IMR-90 (cell line): ENCODE data around the gene SLC8A1. TPM values are rescaled to one million over a fixed set of nuclear protein-coding genes. Genes with fewer than 3 reads are reported as not detected.

Source experiments
- ATAC-seq: fragments of 200-7000 bp; cut with Tn5 transposase; 2 replicates; pipeline ENCODE4 v1.9.1; 2020; ENCODE audit warnings: low read depth, mild to moderate bottlenecking, moderate library complexity
- BruUV-seq: library from RNA; stranded (reverse); fragments of 400-500 nt; replicated peaks from 2 replicates; lab custom pipeline; 2021; lab: Mats Ljungman, UMichigan
- CTCF ChIA-PET: fragments of 300-600 bp; formaldehyde crosslinking; extraction: SDS; loops from one replicate; lab custom pipeline; 2021; ENCODE audit warnings: antibody characterized with exemption; lab: Yijun Ruan, JAX
- POLR2A ChIA-PET: fragments of 300-600 bp; sonication (Branson Sonifier 250); formaldehyde crosslinking; loops from one replicate; lab custom pipeline; 2022; ENCODE audit warnings: antibody characterized with exemption; ENCODE audit not compliant: unreplicated experiment; lab: Charles Lee
- DNase-seq: peaks from one replicate; pipeline ENCODE4 v3.0.0; 2013
- H2AFZ ChIP-seq: replicated peaks from 2 replicates; pipeline ENCODE3; 2013; ENCODE audit warnings: low read length, mild to moderate bottlenecking; ENCODE audit not compliant: poor library complexity
- H2AK5ac ChIP-seq: 2 replicates; pipeline ENCODE4 v1.6.1; 2013; ENCODE audit warnings: low read depth, low read length, inconsistent platforms
- H2AK9ac ChIP-seq: replicated peaks from 2 replicates; pipeline ENCODE3; 2013; ENCODE audit warnings: mild to moderate bottlenecking, low read depth, low read length, moderate library complexity; ENCODE audit not compliant: poor library complexity
- H2BK120ac ChIP-seq: 2 replicates; pipeline ENCODE4 v1.6.1; 2013; ENCODE audit warnings: low read depth, low read length, inconsistent platforms
- H2BK15ac ChIP-seq: 3 replicates; pipeline ENCODE4 v1.6.1; 2013; ENCODE audit warnings: low read depth, low read length, inconsistent platforms
- H2BK20ac ChIP-seq: 2 replicates; pipeline ENCODE4 v1.6.1; 2013; ENCODE audit warnings: low read depth, mild to moderate bottlenecking, inconsistent platforms, low read length, moderate library complexity
- H2BK5ac ChIP-seq: 2 replicates; pipeline ENCODE4 v1.6.1; 2013; ENCODE audit warnings: mild to moderate bottlenecking, low read depth, low read length, inconsistent platforms; ENCODE audit not compliant: poor library complexity, severe bottlenecking
- H3K14ac ChIP-seq: replicated peaks from 2 replicates; pipeline ENCODE4 v1.6.1; 2013; ENCODE audit warnings: low read depth, low read length, inconsistent platforms
- H3K18ac ChIP-seq: 2 replicates; pipeline ENCODE4 v1.6.1; 2013; ENCODE audit warnings: low read depth, low read length, control low read depth
- H3K23ac ChIP-seq: 2 replicates; pipeline ENCODE4 v1.6.1; 2013; ENCODE audit warnings: low read depth, low read length, inconsistent platforms
- H3K27ac ChIP-seq: 2 replicates; pipeline ENCODE4 v1.5.1; 2013; ENCODE audit warnings: mild to moderate bottlenecking, control low read depth, low read length; ENCODE audit not compliant: insufficient read depth
- H3K27me3 ChIP-seq: 2 replicates; pipeline ENCODE4 v1.6.1; 2013; ENCODE audit warnings: low read length; ENCODE audit not compliant: control insufficient read depth, insufficient read depth
- H3K36me3 ChIP-seq: 2 replicates; pipeline ENCODE4 v1.6.1; 2013; ENCODE audit warnings: low read length, mixed read lengths; ENCODE audit not compliant: control insufficient read depth, insufficient read depth
- H3K4ac ChIP-seq: 2 replicates; pipeline ENCODE4 v1.6.1; 2013; ENCODE audit warnings: low read depth, low read length, inconsistent platforms
- H3K4me1 ChIP-seq: 2 replicates; pipeline ENCODE4 v1.6.1; 2013; ENCODE audit warnings: low read length, mixed read lengths; ENCODE audit not compliant: control insufficient read depth, insufficient read depth
- H3K4me2 ChIP-seq: 2 replicates; pipeline ENCODE4 v1.6.1; 2013; ENCODE audit warnings: low read depth, mild to moderate bottlenecking, control low read depth, low read length, moderate library complexity
- H3K4me3 ChIP-seq: 2 replicates; pipeline ENCODE4 v1.5.1; 2013; ENCODE audit warnings: low read depth, mild to moderate bottlenecking, control low read depth, low read length, moderate library complexity; ENCODE audit not compliant: insufficient read depth
- H3K56ac ChIP-seq: 2 replicates; pipeline ENCODE4 v1.6.1; 2013; ENCODE audit warnings: low read length, inconsistent platforms; ENCODE audit not compliant: insufficient read depth; ENCODE audit errors: extremely low read depth
- H3K79me1 ChIP-seq, 2 experiments: 2 replicates each; pipeline ENCODE4 v1.6.1; 2013; ENCODE audit warnings: low read length in 2 of 2, inconsistent platforms in 1 of 2, low read depth in 1 of 2
- H3K9ac ChIP-seq: 2 replicates; pipeline ENCODE4 v1.6.1; 2013; ENCODE audit warnings: low read depth, low read length, control low read depth
- H3K9me1 ChIP-seq: 2 replicates; pipeline ENCODE4 v1.6.1; 2013; ENCODE audit warnings: low read length, inconsistent platforms; ENCODE audit not compliant: insufficient read depth
- H3K9me3 ChIP-seq: 2 replicates; pipeline ENCODE4 v1.6.1; 2013; ENCODE audit warnings: low read length; ENCODE audit not compliant: control insufficient read depth, insufficient read depth
- H4K20me1 ChIP-seq: 2 replicates; pipeline ENCODE4 v1.6.1; 2013; ENCODE audit warnings: low read length, inconsistent platforms; ENCODE audit not compliant: insufficient read depth
- H4K5ac ChIP-seq: 2 replicates; pipeline ENCODE4 v1.6.1; 2013; ENCODE audit warnings: mild to moderate bottlenecking, low read depth, low read length, control low read depth
- H4K8ac ChIP-seq, 2 experiments: 2 replicates each; pipeline ENCODE4 v1.6.1; 2013; ENCODE audit warnings: low read depth in 2 of 2, low read length in 2 of 2, control low read depth in 1 of 2, inconsistent platforms in 1 of 2
- H4K91ac ChIP-seq: 2 replicates; pipeline ENCODE4 v1.6.1; 2013; ENCODE audit warnings: low read depth, low read length, inconsistent platforms; ENCODE audit not compliant: insufficient read depth
- BHLHE40 ChIP-seq: fragments of 150-350 bp; IDR thresholded peaks from 2 replicates; pipeline ENCODE4 v1.6.1; 2016; ENCODE audit warnings: mild to moderate bottlenecking, low read depth, low read length
- CEBPB ChIP-seq: IDR thresholded peaks from 2 replicates; pipeline ENCODE4 v1.6.1; 2012; ENCODE audit warnings: low read depth, low read length, improper control_type of control experiment
- CHD1 ChIP-seq: IDR thresholded peaks from 2 replicates; pipeline ENCODE4 v1.6.1; 2012; ENCODE audit warnings: low read depth, low read length, improper control_type of control experiment
- CTCF ChIP-seq: conservative IDR thresholded peaks from 2 replicates; pipeline ENCODE4 v1.5.1; 2012; ENCODE audit warnings: mild to moderate bottlenecking, low read depth, low read length, improper control_type of control experiment
- ELK1 ChIP-seq: fragments of 150-350 bp; IDR thresholded peaks from 2 replicates; pipeline ENCODE4 v1.6.1; 2016; ENCODE audit warnings: low read depth, mild to moderate bottlenecking, low read length, moderate library complexity, borderline replicate concordance
- FOS ChIP-seq: fragments of 150-350 bp; IDR thresholded peaks from 2 replicates; pipeline ENCODE4 v1.6.1; 2016; ENCODE audit warnings: low read depth, low read length
- MAFK ChIP-seq: IDR thresholded peaks from 2 replicates; pipeline ENCODE4 v1.6.1; 2012; ENCODE audit warnings: low read depth, low read length, improper control_type of control experiment
- MAZ ChIP-seq: IDR thresholded peaks from 2 replicates; pipeline ENCODE4 v1.6.1; 2012; ENCODE audit warnings: low read depth, mild to moderate bottlenecking, low read length, improper control_type of control experiment, moderate library complexity, borderline replicate concordance
- MXI1 ChIP-seq: IDR thresholded peaks from 2 replicates; pipeline ENCODE4 v1.6.1; 2012; ENCODE audit warnings: low read depth, mild to moderate bottlenecking, low read length, moderate library complexity, borderline replicate concordance
- NFE2L2 ChIP-seq: fragments of 150-350 bp; IDR thresholded peaks from 2 replicates; pipeline ENCODE4 v1.6.1; 2016; ENCODE audit warnings: low read depth, mild to moderate bottlenecking, low read length
- POLR2A ChIP-seq: IDR thresholded peaks from 2 replicates; pipeline ENCODE4 v1.6.1; 2012; ENCODE audit warnings: mild to moderate bottlenecking, low read depth, low read length
- RAD21 ChIP-seq: IDR thresholded peaks from 2 replicates; pipeline ENCODE4 v1.6.1; 2012; ENCODE audit warnings: low read length, improper control_type of control experiment
- RCOR1 ChIP-seq: IDR thresholded peaks from 2 replicates; pipeline ENCODE4 v1.6.1; 2012; ENCODE audit warnings: mild to moderate bottlenecking, low read length, improper control_type of control experiment; ENCODE audit not compliant: insufficient replicate concordance
- RFX5 ChIP-seq: IDR thresholded peaks from 2 replicates; pipeline ENCODE4 v1.8.0; 2012; ENCODE audit warnings: low read depth, mild to moderate bottlenecking, low read length, moderate library complexity
- SMC3 ChIP-seq: fragments of 150-350 bp; IDR thresholded peaks from 2 replicates; pipeline ENCODE4 v1.6.1; 2016; ENCODE audit warnings: low read depth, mild to moderate bottlenecking, antibody characterized with exemption, low read length, moderate library complexity
- USF2 ChIP-seq: fragments of 150-350 bp; IDR thresholded peaks from 2 replicates; pipeline ENCODE4 v1.6.1; 2017; ENCODE audit warnings: mild to moderate bottlenecking, antibody characterized with exemption, low read length, low read depth
- WGBS, 2 experiments: methylation state at CpG; one replicate each; pipeline versions ENCODE4 v1.1.5 to v1.1.7; 2013; ENCODE audit warnings: missing lambda C conversion rate in 2 of 2; ENCODE audit not compliant: insufficient read length in 1 of 2; ENCODE audit errors: extremely low coverage in 2 of 2; 5-methylcytosine and 5-hydroxymethylcytosine counted together
- dilution Hi-C: fragments of 300-500 bp; cut with HindIII; formaldehyde crosslinking; loops from one replicate; pipeline ENCODE4 v1.14.3; 2018; ENCODE audit warnings: low sequenced_read_pairs; ENCODE audit not compliant: unreplicated experiment
- in situ Hi-C: fragments of 300-500 bp; cut with MboI; formaldehyde crosslinking; loops from 3 replicates; pipeline ENCODE4 v1.14.3; 2019; ENCODE audit warnings: low sequenced_read_pairs, inconsistent platforms, mixed read lengths
- intact Hi-C: fragments of 100-400 bp; cut with micrococcal nuclease; formaldehyde crosslinking; loops from 2 replicates; pipeline ENCODE4 v1.10.0; 2022
- polyA plus RNA-seq, 3 experiments: library from polyadenylated mRNA; depleted of rRNA; stranded (reverse); fragments of >200 nt; gene quantifications; 2 replicates each; pipeline ENCODE4 v1.2.3, GENCODE V29; 2012; ENCODE audit warnings: low replicate concordance in 1 of 3
- total RNA-seq: library from RNA; depleted of rRNA; stranded (reverse); fragments of >200 nt; gene quantifications from 2 replicates; pipeline ENCODE4 v1.2.3, GENCODE V29; 2012

SLC8A1 gene
- total and polyA plus RNA-seq, 2 of the 4 experiments (the other 2 are of a cell fraction), result 7.7 to 57.0 TPM

GRCh38 chr2:40118622-40119021 is 333.3 kb downstream of the SLC8A1 start:
- no CpG with 5 or more reads among the region's 3 CpGs for WGBS, 2 experiments

More at GRCh38 chr2:40118622-40119021, 333.3 kb downstream of the SLC8A1 start:
- Histone ChIP-seq H2BK120ac (no peak overlapping the region), H3K4ac (0 out of 2 replicates have a peak overlapping the region, but pooled peaks have one; percentile 53), H3K36me3 (peaks cover 12% of the 10 kb centered on the region), H3K9me1 (peaks cover 8% of the 10 kb centered on the region), H4K5ac (0 out of 2 replicates have a peak overlapping the region, but pooled peaks have one; percentile 0), H4K8ac (no peak overlapping the region), H2AFZ (no peak overlapping the region), H4K20me1 (no peaks in the 10 kb centered on the region), H3K4me2 (no peak overlapping the region), H2BK5ac (no peak overlapping the region), H3K14ac (no peak overlapping the region), H2BK20ac (peak overlapping the region; percentile 39), H3K27me3 (no peaks in the 10 kb centered on the region), H3K18ac (no peak overlapping the region), H3K9ac (no peak overlapping the region), H2BK15ac (peak overlapping the region; percentile 6; the same call in 1 of the 3 replicates), H4K91ac (no peak overlapping the region; the same call in 1 of the 2 replicates), H3K4me3 (no peak overlapping the region), H3K27ac (no peak overlapping the region), H3K9me3 (no peaks in the 10 kb centered on the region), H2AK5ac (no peak overlapping the region; the same call in 1 of the 2 replicates), H3K79me1 (peaks cover 0 to 11% of the 10 kb centered on the region in 2 experiments; a peak in 2 of 4 replicates), H3K56ac (no peak overlapping the region), H3K4me1 (peaks cover 5% of the 10 kb centered on the region), H2AK9ac (no peak overlapping the region), H3K23ac (no peak overlapping the region)
- TF ChIP-seq RAD21 (no peak), ELK1 (no peak), CEBPB (no peak), MAFK (no peak), RCOR1 (no peak), BHLHE40 (no peak), CTCF (no peak), RFX5 (no peak), MAZ (no peak), MXI1 (no peak), FOS (no peak), POLR2A (no peak), NFE2L2 (no peak), CHD1 (no peak), USF2 (no peak), SMC3 (no peak)
- in situ Hi-C loops, result no loop called here
- ATAC-seq (no peak), DNase-seq (no peak)
- dilution Hi-C loops, result no loop called here
- CTCF ChIA-PET, result interaction anchor here (0.6 to 0.7 kb wide), 2 partner anchors 550 to 623 kb away, joined by 3 read pairs; no protein-coding TSS in a partner anchor
- intact Hi-C loops, result no loop called here
- POLR2A ChIA-PET, result no interaction called here
- no TSS peak for BruUV-seq
